DMS153 treated with DMSO at 0.1 percent for 48 hours (cell line): ENCODE data around the gene SAMD11.
A peak's percentile ranks its signal among the peaks of the same experiment; 100 is the strongest.

ENCODE experiments used
- DNase-seq: peaks from one replicate; lab custom pipeline; 2025; ENCODE audit not compliant: unreplicated experiment; lab: John Stamatoyannopoulos, UW

SAMD11 gene

DNA sequence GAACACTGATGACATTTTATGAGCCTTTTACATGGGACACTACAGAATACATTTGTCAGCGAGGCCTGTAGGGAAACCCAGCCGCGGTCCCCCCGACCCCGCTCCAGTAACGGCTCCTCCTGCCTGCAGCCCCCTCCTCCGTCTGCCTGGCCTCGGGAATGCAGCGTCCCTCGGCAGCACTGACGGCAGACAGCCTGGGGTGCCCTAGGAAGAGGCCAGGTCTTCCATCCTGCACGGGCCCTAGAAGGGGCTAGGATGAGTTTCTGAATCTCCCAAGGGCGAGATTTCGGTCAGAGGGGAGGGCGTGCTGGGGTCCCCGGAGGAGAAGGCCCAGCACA lies 8.4 kb downstream of the SAMD11 start:
- DNase-seq: no peak

DNA sequence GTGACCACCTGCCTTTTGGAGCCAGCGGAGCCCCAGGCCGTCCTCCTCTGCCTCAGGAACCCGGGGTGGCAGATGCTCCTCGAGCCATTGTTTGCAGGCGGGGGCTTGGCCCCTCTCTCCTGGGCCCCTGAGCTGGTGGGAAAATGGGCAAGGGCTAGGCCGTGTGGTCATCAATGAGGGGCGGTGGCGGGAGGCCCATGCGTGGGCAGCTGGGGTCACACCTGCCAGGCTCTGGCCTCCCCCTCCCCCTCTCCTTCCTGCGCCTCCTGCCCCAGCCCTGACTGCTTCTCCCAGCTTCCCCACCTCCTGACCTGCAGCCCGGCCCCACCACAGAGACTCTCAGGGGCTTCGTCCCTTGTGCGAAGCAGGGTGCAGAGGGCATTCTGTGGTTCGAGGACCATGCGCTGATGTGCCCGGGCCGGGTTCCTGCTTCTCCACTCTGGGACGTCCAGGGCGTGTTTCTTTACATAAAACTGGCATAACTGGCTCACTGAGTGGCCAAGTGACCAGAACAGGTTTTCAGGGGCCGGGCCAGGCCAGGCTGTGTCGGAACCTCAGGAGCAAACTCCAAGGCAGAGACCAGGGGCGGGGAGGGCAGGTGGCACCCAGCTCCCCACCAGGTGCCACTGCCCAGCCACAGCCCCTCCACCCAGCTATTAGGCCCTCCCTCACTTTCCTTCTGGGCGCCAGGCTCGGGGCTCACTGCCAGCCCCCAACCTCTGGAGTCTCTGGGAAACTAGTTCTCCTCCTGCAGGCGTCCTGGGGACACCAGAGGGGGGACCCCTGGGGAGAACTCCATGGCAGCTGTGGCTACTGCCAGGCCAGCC lies 9.3 kb downstream of the SAMD11 start:
- DNase-seq: no peak

DNA sequence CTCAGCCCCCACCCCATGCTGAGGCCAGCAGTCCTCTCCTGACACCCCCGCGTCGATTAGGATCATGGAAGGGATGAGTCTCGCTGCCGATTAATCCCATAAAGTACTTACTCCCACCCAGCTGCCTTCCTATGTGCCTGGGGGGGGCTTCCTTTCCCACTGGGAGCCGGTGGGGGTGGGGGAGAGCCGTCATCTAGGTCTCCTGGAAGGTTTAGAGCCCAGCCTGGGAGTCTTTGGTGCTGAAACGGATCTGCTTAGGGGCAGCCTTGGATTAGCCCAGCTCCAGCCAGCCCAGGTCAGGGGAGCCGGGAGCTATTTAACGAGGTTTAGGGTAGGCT lies 9.8 kb downstream of the SAMD11 start:
- no peak for DNase-seq

DNA sequence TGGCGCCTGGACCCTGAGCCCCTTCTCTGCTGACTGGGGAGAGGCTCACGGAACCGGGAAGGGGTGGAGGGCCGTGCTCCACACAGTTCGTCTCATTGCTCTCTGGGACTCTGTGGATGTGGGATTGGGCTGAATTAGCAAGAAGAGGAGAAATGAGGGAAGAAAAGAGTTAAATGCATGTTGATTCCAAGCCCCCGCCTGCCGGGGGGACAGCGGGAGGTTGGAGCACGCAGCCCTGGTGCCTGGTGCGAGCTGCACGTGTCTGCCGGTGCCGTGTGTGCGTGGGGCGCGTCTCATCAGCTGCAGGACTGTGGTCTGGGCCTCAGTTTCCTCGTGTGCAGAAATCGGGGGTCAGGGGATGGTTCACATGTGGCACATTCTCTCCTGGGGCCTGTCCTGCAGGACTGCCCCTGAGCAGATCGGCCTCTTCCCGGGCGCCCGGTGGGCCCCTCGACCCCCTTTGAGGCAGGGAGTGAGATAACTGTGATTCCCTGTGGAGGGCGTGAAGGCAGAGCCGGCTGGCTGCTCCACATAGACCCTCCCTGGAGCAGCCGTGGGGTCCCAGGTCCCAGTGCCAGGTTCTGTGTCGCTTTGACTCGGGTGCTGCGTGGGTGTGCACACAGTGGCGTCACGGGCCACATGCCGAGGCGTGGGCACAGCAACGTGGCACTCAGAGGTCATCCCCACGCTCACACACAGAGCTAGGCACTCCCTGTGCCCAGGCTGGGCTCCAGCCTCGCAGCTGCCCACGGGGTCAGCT lies 11.4 kb downstream of the SAMD11 start:
- no peak for DNase-seq

DNA sequence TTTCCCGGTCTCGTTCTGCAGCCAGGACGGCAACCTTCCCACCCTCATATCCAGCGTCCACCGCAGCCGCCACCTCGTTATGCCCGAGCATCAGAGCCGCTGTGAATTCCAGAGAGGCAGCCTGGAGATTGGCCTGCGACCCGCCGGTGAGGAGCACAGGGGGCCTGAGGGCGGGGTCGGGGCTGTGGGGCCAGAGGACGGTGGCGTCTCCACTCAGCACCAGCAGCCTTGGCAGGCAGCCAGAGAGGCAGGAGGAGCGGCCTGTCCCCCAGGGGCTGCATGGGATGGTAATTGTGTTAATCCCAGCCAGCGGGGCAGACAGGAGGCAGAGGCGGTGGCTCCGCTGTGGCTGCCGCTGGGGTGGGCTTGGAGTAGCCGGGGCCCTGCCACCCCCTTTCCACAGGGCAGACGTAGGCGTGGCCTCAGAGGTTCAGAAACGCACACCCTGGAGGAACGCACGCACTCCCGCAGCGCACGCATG lies 12.1 kb downstream of the SAMD11 start:
- peak; percentile 46 for DNase-seq

DNA sequence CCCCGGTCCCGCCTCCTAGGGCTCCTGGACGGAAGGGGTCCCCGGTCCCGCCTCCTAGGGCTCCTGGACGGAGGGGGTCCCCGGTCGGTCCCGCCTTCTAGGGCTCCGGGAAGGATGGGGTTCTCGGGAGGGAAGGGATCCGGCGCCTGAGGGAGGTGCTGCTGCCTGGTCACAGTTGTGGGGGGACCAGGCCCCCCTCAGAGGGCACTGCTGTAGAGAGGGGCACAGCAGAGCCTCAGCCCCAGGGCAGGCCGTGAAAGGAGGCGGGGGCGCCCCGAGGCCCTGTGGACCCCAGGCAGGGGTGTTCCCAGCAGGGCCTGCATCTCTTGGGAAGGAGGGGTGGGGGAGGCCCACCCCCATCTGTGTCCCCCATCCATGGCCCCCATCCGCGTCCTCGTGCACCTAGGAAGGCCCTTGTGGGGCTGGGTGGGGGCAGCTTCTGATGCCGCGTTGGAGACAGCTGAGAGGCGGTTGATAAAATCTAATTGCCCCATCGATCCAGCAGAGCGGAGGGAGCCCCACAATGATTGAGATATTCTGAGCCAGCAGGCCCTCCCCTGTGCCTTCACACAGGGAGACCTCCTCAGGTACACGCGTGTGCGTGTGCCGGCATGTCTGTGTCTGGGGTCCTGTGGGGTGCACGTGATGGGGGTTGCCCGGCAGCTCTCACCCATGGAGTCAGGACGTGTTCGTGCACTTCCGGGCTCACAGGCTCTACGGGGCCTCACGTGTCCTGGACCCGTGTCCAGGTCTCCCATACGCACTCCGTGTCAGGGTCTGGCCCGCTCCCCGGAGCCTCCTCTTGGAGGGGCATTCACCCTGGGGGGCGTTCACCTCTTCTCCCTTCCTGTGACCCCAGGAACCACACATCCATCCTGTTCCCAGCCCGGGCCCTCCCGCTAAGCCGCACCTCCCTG lies 12.9 kb downstream of the SAMD11 start:
- no peak for DNase-seq

DNA sequence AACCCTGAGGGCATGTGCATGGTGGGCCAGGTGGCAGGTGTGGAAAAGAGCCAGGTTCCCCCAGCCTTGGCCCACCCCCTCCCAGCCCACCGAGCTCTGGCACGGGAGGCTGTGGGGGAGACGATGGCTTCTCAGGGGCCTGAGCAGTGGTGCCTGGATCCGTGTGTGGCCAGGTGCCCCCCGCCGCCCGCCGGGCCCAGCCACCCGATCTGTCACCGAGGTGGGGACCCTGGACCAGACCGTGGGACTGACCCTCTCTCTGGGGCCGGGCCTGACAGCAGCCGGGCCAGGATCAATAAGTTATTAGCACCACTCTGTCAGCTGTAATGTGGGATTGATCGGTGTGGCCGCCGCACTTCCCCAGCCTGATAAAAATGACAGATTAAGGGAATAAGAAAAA lies 13.8 kb downstream of the SAMD11 start:
- no peak for DNase-seq

DNA sequence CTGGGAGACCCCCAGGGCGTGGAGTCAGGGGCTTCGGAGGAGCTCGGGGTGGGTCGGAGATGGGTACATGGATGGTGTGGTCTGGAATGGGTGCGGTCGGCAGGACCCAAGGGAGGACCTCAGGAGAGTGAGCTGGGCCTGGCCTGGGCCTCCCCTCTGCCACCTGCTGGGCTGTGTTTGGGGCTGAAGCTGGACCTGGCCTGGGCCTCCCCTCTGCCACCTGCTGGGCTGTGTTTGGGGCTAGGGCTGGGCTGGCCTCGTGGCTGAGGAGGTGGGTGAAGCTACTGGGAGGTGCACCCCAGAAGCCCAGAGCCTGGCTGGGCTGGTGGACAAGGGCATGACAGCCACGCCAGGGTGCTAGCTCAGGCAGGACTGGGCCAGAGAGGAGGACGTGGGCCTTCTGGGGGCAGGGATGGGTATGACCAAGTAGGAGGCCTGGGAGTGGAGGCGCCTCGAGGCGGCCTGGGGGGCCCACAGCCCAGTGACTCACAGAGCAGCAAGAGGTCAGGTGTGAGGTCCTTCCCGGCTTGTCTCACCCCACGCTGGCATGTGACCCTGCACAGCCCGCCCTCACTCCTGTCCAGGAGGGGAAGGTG lies 14.5 kb downstream of the SAMD11 start:
- DNase-seq: no peak

DNA sequence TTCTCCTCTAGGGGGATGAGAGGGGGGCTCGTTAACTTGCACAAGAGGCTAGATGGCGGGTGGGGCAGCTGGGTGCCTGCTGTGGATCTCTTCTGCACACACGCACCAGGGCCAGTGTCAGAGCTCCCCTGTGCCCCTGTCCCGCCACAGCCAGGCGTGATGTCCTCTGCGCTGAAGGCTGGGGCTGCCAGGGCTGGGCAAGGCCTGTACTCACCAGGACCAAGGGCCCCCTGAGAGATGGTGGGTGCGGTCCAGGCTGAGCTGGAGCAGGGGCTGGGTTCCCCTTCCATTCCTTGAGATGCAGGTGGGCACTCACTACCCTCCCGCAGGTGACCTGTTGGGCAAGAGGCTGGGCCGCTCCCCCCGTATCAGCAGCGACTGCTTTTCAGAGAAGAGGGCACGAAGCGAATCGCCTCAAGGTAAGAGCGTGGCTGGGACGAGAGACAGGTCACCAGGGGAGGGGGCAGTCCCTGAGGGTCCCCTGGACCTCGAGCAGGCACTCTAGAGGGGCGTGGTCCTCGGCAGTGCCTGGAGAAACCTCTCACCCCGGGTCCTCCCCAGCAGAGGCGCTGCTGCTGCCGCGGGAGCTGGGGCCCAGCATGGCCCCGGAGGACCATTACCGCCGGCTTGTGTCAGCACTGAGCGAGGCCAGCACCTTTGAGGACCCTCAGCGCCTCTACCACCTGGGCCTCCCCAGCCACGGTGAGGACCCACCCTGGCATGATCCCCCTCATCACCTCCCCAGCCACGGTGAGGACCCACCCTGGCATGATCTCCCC lies 15.2 kb downstream of the SAMD11 start:
- DNase-seq: no peak

DNA sequence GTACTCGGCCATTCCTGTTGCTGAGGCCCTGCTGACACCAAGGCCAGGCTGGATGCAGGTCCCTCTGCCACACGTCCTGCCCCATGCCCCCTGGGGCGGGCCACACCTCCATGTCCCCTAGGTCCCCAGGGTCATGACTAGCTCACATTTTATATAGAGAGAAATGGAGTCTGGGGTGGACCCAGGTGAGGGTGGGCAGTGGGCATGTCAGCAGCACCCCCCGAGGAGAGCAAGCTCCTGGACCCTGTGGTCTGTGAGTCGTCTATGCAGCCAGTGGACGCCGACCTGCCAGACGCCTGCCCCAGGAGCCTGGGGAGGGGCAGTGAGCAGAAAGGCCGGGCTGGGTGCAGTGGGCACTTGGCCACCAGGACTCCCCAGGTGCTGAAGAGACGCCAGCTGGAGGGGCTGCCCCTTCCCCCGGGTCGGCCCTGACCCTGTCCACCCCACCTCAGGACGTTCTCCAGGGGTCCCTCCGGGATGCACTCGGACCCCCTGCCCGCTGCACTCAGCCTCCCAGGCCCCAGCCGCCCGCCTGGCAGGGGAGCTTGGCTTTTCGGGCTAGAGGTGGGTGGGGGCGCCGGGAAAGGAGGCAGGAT lies 15.9 kb downstream of the SAMD11 start:
- no peak for DNase-seq

DNA sequence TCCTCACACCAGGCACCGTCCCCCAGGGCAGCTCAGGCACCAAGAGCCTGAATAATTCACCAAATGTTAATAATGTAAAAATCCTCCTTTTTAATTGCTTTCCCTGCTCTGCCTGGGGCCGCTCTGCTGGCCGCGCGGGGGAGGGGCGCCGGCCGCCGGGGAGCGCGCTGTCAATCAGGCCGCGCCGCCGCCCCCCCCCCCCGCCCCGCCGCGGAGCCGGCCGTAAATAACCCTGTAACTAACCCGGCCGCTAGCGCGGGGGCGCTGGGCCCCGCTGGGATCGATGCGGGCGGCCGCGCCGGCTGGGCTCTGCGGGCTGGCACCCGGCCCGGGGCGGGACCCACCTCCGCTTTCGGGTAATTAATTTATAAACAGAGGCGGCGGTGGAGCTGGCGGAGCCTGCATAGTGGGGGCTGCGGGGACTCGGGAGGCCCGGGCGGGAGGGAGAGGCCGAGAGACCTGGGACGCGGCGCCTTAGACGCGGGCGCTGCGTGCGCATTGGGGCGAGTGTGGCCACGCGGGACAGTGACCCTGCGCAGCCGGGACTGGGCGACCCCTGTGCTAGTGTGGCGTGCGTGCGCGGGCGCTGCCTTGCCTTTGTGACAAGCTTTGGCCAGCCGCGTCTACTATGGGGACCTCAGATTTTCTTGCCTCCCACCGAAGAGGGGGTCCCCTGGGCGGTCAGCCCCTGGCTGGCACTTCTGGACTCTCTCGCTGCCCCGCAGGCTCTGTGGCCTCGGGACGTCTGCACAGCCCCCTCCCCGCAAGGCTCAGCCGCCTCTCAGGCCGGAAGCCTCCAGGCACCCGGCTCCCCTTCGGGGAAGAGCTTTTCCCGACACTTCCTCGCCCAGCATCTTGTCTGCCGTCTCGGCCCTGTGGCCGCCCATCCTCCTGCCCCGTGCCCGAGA lies 16.6 kb downstream of the SAMD11 start:
- DNase-seq: peak; percentile 69

DNA sequence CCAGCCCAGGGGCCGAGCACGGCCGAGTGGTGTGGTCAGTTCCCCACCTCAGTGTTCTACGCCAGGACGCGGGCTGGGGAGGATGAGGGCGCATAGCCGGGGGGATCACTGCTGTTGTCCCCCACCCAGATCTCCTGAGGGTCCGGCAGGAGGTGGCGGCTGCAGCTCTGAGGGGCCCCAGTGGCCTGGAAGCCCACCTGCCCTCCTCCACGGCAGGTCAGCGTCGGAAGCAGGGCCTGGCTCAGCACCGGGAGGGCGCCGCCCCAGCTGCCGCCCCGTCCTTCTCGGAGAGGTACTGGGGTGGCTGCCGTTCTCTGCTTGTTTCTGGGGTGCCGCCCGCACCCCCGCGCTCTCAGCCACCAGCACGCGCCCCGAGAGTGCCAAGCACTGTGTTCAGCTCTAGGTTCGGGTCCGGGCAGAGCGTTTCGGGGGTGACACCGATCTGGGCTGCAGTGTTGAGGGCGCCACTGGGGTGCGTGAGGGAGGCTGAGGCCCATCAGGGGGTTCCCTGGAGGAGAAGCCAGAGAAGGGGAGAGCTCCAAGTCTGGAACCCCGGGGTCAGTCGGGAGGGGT lies 17.4 kb downstream of the SAMD11 start:
- DNase-seq: no peak

DNA sequence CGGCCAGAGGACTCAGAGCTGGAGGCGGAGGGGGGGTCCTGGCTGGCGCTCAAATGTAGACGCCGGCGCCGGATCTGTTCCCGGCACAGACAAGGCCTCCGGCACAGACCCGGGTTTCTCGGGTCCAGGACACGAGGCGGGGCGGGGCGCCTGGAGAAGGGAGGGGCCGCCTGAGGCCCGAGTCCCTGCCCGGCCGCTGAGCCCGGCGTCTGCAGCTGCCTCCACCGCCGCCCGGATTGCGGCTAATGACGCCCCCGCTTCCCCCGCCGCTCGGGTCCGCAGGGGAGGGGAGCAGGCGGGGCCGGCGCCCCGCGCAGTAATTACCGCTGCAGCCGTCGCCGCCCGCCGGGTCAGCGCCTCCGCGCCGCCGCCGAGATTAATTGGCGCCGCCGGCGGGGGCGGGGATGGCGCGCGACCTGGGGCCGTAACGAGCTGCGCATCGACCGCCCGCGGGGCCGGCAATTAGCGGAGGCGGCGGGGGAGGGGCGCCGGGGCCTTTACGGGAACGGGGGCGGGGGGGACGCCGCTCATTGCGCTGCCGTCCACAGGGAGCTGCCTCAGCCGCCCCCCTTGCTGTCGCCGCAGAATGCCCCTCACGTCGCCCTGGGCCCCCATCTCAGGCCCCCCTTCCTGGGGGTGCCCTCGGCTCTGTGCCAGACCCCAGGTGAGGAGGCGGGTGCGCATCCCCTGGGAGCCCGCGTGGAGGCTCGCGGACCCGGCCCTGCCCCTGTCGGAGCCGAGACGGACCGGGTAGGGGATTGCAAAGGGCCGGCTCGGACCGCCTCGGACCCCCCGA lies 18.1 kb downstream of the SAMD11 start:
- peak; percentile 89 for DNase-seq

DNA sequence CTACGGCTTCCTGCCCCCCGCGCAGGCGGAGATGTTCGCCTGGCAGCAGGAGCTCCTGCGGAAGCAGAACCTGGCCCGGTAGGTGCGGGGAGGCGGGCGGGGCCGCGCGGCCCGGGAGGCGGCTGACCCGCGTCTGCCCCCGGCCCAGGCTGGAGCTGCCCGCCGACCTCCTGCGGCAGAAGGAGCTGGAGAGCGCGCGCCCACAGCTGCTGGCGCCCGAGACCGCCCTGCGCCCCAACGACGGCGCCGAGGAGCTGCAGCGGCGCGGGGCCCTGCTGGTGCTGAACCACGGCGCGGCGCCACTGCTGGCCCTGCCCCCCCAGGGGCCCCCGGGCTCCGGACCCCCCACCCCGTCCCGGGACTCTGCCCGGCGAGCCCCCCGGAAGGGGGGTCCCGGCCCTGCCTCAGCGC lies 18.7 kb downstream of the SAMD11 start:
- DNase-seq: no peak

DNA sequence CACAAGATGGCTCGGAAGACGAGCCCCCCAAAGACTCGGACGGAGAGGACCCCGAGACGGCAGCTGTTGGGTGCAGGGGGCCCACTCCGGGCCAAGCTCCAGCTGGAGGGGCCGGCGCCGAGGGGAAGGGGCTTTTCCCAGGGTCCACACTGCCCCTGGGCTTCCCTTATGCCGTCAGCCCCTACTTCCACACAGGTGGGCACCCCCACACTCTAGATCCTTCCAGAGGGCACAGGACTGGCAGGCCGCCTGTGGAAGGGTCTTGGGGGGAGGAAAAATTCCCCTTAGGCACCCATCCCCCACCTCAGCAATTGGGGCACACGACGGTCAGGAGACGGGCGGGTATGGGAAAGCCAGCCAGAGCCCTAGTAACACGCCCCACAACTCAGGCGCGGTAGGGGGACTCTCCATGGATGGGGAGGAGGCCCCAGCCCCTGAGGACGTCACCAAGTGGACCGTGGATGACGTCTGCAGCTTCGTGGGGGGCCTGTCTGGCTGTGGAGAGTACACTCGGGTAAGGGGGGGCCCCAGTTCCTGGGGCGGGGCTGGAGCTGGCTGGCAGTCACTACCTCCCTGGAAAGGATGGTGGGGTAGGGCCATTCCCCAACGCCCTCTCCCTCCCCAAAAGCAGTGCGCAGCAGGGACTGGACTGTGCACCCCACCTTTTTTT lies 19.3 kb downstream of the SAMD11 start:
- DNase-seq: no peak

DNA sequence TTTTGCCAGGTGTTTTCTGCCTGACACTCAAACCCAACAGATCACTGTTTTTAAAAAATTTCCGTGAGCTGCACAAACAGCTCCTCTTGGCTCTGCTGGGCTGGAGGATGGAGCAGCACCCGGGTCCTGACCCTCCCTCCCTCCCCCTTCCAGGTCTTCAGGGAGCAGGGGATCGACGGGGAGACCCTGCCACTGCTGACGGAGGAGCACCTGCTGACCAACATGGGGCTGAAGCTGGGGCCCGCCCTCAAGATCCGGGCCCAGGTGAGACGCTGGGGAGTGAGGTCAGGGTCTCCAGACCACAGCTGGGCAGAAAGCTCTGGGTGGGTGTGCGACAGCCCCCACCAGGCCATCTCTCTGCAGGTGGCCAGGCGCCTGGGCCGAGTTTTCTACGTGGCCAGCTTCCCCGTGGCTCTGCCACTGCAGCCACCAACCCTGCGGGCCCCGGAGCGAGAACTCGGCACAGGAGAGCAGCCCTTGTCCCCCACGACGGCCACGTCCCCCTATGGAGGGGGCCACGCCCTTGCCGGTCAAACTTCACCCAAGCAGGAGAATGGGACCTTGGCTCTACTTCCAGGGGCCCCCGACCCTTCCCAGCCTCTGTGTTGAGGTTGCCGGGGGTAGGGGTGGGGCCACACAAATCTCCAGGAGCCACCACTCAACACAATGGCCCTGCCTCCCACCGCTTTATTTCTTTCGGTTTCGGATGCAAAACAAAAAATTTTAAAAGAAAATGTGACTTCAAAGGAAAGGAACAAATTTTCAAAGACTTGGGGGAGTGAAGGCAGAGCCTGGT lies 20.0 kb downstream of the SAMD11 start:
- no peak for DNase-seq
